IMR-90 (cell line): ENCODE data around the gene RIPOR3.

Experiments
- CEBPB ChIP-seq: IDR thresholded peaks from 2 replicates; pipeline ENCODE4 v1.6.1; 2012; ENCODE audit warnings: low read depth, low read length, improper control_type of control experiment
- CHD1 ChIP-seq: IDR thresholded peaks from 2 replicates; pipeline ENCODE4 v1.6.1; 2012; ENCODE audit warnings: low read depth, low read length, improper control_type of control experiment
- MAFK ChIP-seq: IDR thresholded peaks from 2 replicates; pipeline ENCODE4 v1.6.1; 2012; ENCODE audit warnings: low read depth, low read length, improper control_type of control experiment
- POLR2A ChIP-seq: IDR thresholded peaks from 2 replicates; pipeline ENCODE4 v1.6.1; 2012; ENCODE audit warnings: mild to moderate bottlenecking, low read depth, low read length
- RCOR1 ChIP-seq: IDR thresholded peaks from 2 replicates; pipeline ENCODE4 v1.6.1; 2012; ENCODE audit warnings: mild to moderate bottlenecking, low read length, improper control_type of control experiment; ENCODE audit not compliant: insufficient replicate concordance
- TF ChIP-seq, protein P1 (sequence below): conservative IDR thresholded peaks from 2 replicates; pipeline ENCODE4 v1.5.1; 2012; ENCODE audit warnings: mild to moderate bottlenecking, low read depth, low read length, improper control_type of control experiment
- TF ChIP-seq, protein P2 (sequence below): fragments of 150-350 bp; IDR thresholded peaks from 2 replicates; pipeline ENCODE4 v1.6.1; 2017; ENCODE audit warnings: mild to moderate bottlenecking, antibody characterized with exemption, low read length, low read depth

GRCh38 chr20:50559149-50559548, 132.2 kb downstream of the RIPOR3 start:
- TF ChIP-seq, protein P1, sequence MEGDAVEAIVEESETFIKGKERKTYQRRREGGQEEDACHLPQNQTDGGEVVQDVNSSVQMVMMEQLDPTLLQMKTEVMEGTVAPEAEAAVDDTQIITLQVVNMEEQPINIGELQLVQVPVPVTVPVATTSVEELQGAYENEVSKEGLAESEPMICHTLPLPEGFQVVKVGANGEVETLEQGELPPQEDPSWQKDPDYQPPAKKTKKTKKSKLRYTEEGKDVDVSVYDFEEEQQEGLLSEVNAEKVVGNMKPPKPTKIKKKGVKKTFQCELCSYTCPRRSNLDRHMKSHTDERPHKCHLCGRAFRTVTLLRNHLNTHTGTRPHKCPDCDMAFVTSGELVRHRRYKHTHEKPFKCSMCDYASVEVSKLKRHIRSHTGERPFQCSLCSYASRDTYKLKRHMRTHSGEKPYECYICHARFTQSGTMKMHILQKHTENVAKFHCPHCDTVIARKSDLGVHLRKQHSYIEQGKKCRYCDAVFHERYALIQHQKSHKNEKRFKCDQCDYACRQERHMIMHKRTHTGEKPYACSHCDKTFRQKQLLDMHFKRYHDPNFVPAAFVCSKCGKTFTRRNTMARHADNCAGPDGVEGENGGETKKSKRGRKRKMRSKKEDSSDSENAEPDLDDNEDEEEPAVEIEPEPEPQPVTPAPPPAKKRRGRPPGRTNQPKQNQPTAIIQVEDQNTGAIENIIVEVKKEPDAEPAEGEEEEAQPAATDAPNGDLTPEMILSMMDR, result no peak
- TF ChIP-seq CEBPB (no peak), POLR2A (no peak), RCOR1 (no peak), MAFK (no peak), CHD1 (no peak)
- TF ChIP-seq, protein P2, sequence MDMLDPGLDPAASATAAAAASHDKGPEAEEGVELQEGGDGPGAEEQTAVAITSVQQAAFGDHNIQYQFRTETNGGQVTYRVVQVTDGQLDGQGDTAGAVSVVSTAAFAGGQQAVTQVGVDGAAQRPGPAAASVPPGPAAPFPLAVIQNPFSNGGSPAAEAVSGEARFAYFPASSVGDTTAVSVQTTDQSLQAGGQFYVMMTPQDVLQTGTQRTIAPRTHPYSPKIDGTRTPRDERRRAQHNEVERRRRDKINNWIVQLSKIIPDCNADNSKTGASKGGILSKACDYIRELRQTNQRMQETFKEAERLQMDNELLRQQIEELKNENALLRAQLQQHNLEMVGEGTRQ, result no peak
